HCT116 (cell line): ENCODE measurements around the gene SPEN. TPM values are rescaled to one million over a fixed set of nuclear protein-coding genes. Genes with fewer than 3 reads are reported as not detected.

Experiments
- ATAC-seq: fragments of 200-7000 bp; cut with Tn5 transposase; 2 replicates; pipeline ENCODE4 v1.9.1; 2020; ENCODE audit warnings: mild to moderate bottlenecking, moderate library complexity
- BruUV-seq: library from RNA; stranded (reverse); fragments of 400-500 nt; replicated peaks from 2 replicates; lab custom pipeline; 2021; lab: Mats Ljungman, UMichigan
- CTCF ChIA-PET: fragments of 300-600 bp; sonication (Branson Sonifier 250); formaldehyde crosslinking; loops from one replicate; lab custom pipeline; 2021; ENCODE audit warnings: antibody characterized with exemption; lab: Charles Lee
- POLR2A ChIA-PET: fragments of 300-600, 350-600 bp; sonication (Branson Sonifier 250); formaldehyde crosslinking; loops from one replicate; lab custom pipeline; 2021; ENCODE audit warnings: antibody characterized with exemption; lab: Charles Lee
- RAD21 ChIA-PET, 2 experiments: fragments of 300-600 bp; sonication (Branson Sonifier 250); formaldehyde crosslinking; loops; one replicate each; lab custom pipeline; 2023; ENCODE audit warnings: low total read pairs in 2 of 2; ENCODE audit not compliant: uncharacterized antibody in 2 of 2, unreplicated experiment in 2 of 2, low non-redundant PET in 1 of 2; lab: Charles Lee
- DNase-seq: peaks from one replicate; pipeline ENCODE4 v3.0.0-alpha.2; 2010; ENCODE audit warnings: low read depth, low spot score
- H2AFZ ChIP-seq: fragments of 200-600 bp; shearing (Covaris generic), sonication (generic); 2 replicates; pipeline ENCODE4 v1.6.1; 2017; ENCODE audit warnings: low read depth, mixed run types, mixed read lengths, antibody characterized with exemption, low read length; ENCODE audit not compliant: poor library complexity, severe bottlenecking
- H3K27ac ChIP-seq: 2 replicates; pipeline ENCODE4 v1.5.1; 2012; ENCODE audit warnings: low read depth, low read length
- H3K27me3 ChIP-seq: fragments of 200-600 bp; sonication (generic); 2 replicates; pipeline ENCODE4 v1.6.1; 2016; ENCODE audit warnings: mixed run types, low read length, mixed read lengths; ENCODE audit not compliant: insufficient read depth
- H3K36me3 ChIP-seq, 2 experiments: fragments of 200-500 bp in 1 of 2; fragments of 200-600 bp in 1 of 2; sonication (Bioruptor generic) in 1 of 2; sonication (generic) in 1 of 2; 2 replicates each; pipeline versions ENCODE4 v1.5.1 to v1.6.1; 2014 to 2016; ENCODE audit warnings: low read length in 2 of 2, inconsistent platforms in 1 of 2, mixed read lengths in 1 of 2, mixed run types in 1 of 2; ENCODE audit not compliant: insufficient read depth in 2 of 2, control insufficient read depth in 1 of 2
- H3K4me1 ChIP-seq, 2 experiments: fragments of 200-600 bp in 1 of 2; sonication (generic) in 1 of 2; 2 replicates each; pipeline versions ENCODE4 v1.5.1 to v1.6.1; 2012 to 2017; ENCODE audit warnings: low read length in 2 of 2, inconsistent platforms in 1 of 2, mild to moderate bottlenecking in 1 of 2, mixed read lengths in 1 of 2, mixed run types in 1 of 2, moderate library complexity in 1 of 2; ENCODE audit not compliant: insufficient read depth in 2 of 2, control insufficient read depth in 1 of 2
- H3K4me2 ChIP-seq: fragments of 200-600 bp; sonication (generic); 2 replicates; pipeline ENCODE4 v1.6.1; 2017; ENCODE audit warnings: mixed run types, low read length, mixed read lengths
- H3K4me3 ChIP-seq, 2 experiments: fragments of 200-600 bp in 1 of 2; sonication (generic) in 1 of 2; replicated peaks in 1 of 2; 2 replicates each; pipeline ENCODE4 v1.5.1; 2011 to 2016; ENCODE audit warnings: low read length in 2 of 2, control low read depth in 1 of 2, low read depth in 1 of 2, mild to moderate bottlenecking in 1 of 2, mixed read lengths in 1 of 2, mixed run types in 1 of 2
- H3K79me2 ChIP-seq: fragments of 200-600 bp; sonication (generic); 2 replicates; pipeline ENCODE4 v1.6.1; 2017; ENCODE audit warnings: mild to moderate bottlenecking, mixed run types, low read length, moderate library complexity, mixed read lengths; ENCODE audit not compliant: insufficient read depth
- H3K9ac ChIP-seq: fragments of 200-600 bp; sonication (generic); 2 replicates; pipeline ENCODE4 v1.6.1; 2016; ENCODE audit warnings: low read length, mixed read lengths
- H3K9me2 ChIP-seq: fragments of 200-600 bp; sonication (generic), shearing (Covaris generic); 2 replicates; pipeline ENCODE4 v1.6.1; 2017; ENCODE audit warnings: mixed run types, mild to moderate bottlenecking, moderate library complexity; ENCODE audit not compliant: insufficient read depth
- H3K9me3 ChIP-seq, 2 experiments: fragments of 200-500 bp in 1 of 2; fragments of 200-600 bp in 1 of 2; sonication (Bioruptor generic) in 1 of 2; sonication (generic) in 1 of 2; 2 replicates each; pipeline ENCODE4 v1.6.1; 2014 to 2017; ENCODE audit warnings: low read length in 2 of 2, mixed read lengths in 2 of 2, inconsistent platforms in 1 of 2, low read depth in 1 of 2, mild to moderate bottlenecking in 1 of 2, mixed run types in 1 of 2, moderate library complexity in 1 of 2; ENCODE audit not compliant: control insufficient read depth in 1 of 2, insufficient read depth in 1 of 2
- H4K20me1 ChIP-seq: fragments of 200-600 bp; sonication (generic), shearing (Covaris generic); 2 replicates; pipeline ENCODE4 v1.6.1; 2017; ENCODE audit warnings: mixed run types, mild to moderate bottlenecking, moderate library complexity; ENCODE audit not compliant: insufficient read depth
- CTCF ChIP-seq, 3 experiments: fragments of 200-600 bp in 1 of 3; sonication (generic) in 1 of 3; IDR thresholded peaks in 2 of 3; conservative IDR thresholded peaks in 1 of 3; 2 replicates each; pipeline ENCODE4 v1.5.1; 2012 to 2017; ENCODE audit warnings: low read depth in 2 of 3, low read length in 2 of 3, antibody characterized with exemption in 1 of 3, borderline replicate concordance in 1 of 3, control low read depth in 1 of 3, mild to moderate bottlenecking in 1 of 3, mixed read lengths in 1 of 3, mixed run types in 1 of 3, moderate library complexity in 1 of 3; ENCODE audit not compliant: insufficient read depth in 1 of 3
- ELF1 ChIP-seq: IDR thresholded peaks from 2 replicates; pipeline ENCODE4 v1.6.1; 2012; ENCODE audit warnings: low read depth, borderline replicate concordance
- POLR2AphosphoS5 ChIP-seq: IDR thresholded peaks from 2 replicates; pipeline ENCODE4 v1.6.1; 2011; ENCODE audit warnings: mild to moderate bottlenecking, low read depth, low read length, moderate library complexity
- RAD21 ChIP-seq: IDR thresholded peaks from 2 replicates; pipeline ENCODE4 v1.6.1; 2012; ENCODE audit warnings: low read depth, mild to moderate bottlenecking
- SP1 ChIP-seq: IDR thresholded peaks from 2 replicates; pipeline ENCODE4 v1.6.1; 2012; ENCODE audit warnings: low read depth
- TCF7L2 ChIP-seq: IDR thresholded peaks from 2 replicates; pipeline ENCODE4 v1.7.0; 2011; ENCODE audit warnings: borderline replicate concordance, inconsistent platforms; ENCODE audit not compliant: insufficient read depth, insufficient read length; ENCODE audit errors: extremely low read depth
- ZFX ChIP-seq: fragments of 450-650 bp; IDR thresholded peaks from 2 replicates; pipeline ENCODE4 v1.6.1; 2017
- intact Hi-C: fragments of 100-400 bp; cut with micrococcal nuclease; formaldehyde crosslinking; loops from 2 replicates; pipeline ENCODE4 v1.10.0; 2022
- total RNA-seq: library from RNA; stranded (reverse); gene quantifications from one replicate; pipeline ENCODE4 v1.2.1, GENCODE V29; 2021; ENCODE audit not compliant: unreplicated experiment

The SPEN gene
- total RNA-seq, 1 experiment from 2014 or later: 58.6 TPM

- CTCF ChIA-PET: no interaction called here
- Histone ChIP-seq H3K27me3 (no peaks in the 10 kb centered on the region), H3K27ac (no peak overlapping the region), H3K79me2 (peaks cover 28% of the 10 kb centered on the region; the same call in 1 of the 2 replicates), H3K9me2 (no peaks in the 10 kb centered on the region), H3K4me3 (no peak overlapping the region), H3K9me3 (no peaks in the 10 kb centered on the region), H4K20me1 (no peaks in the 10 kb centered on the region), H3K9ac (no peak overlapping the region), H2AFZ (no peak overlapping the region), H3K4me1 (peaks cover 11 to 43% of the 10 kb centered on the region in 2 experiments), H3K4me2 (no peak overlapping the region), H3K36me3 (no peaks in the 10 kb centered on the region)
- RAD21 ChIA-PET: no interaction called here
- no peak for ATAC-seq
- TF ChIP-seq SP1 (0 out of 2 replicates have a peak, but pooled peaks have one; percentile 19), ZFX (no peak)
- DNase-seq: no peak
- POLR2A ChIA-PET: no interaction called here
- intact Hi-C loops: no loop called here
- BruUV-seq: no TSS peak
Measured at GRCh38 chr1:15956150-15956549, 108.6 kb downstream of the SPEN start.

- H3K79me2 ChIP-seq: peaks cover 29% of the 10 kb centered on the region
- no TSS peak for BruUV-seq
Measured at GRCh38 chr1:15957221-15958095, 110.0 kb downstream of the SPEN start.

More at GRCh38 chr1:15957221-15958095, 110.0 kb downstream of the SPEN start:
- TF ChIP-seq RAD21 (no peak), ZFX (no peak), POLR2AphosphoS5 (no peak), TCF7L2 (no peak), CTCF (IDR thresholded peaks at IDR 0.05 in 2 of 3, conservative IDR thresholded peaks at IDR 0.05 in 1 of 3; ENCODE audit: borderline replicate concordance in 1 of 3, insufficient read depth in 1 of 3, low read depth in 2 of 3, low read length in 2 of 3) (peak in 1 of 3 experiments; percentile 29; a peak in 1 of 6 replicates), ELF1 (no peak)
- RAD21 ChIA-PET: interaction anchor here in 1 of 2 experiments (0.7 kb wide), 1 partner anchor 141 kb away, joined by 3 read pairs; no protein-coding TSS in a partner anchor
- intact Hi-C loops: no loop called here
- CTCF ChIA-PET: no interaction called here
- no peak overlapping the region for H3K4me2 ChIP-seq
- no peak overlapping the region for H3K9ac ChIP-seq
- no peaks in the 10 kb centered on the region for H4K20me1 ChIP-seq
- H3K4me3 ChIP-seq: no peak overlapping the region
- H3K27me3 ChIP-seq: no peaks in the 10 kb centered on the region
- POLR2A ChIA-PET: no interaction called here
- no peak overlapping the region for H3K27ac ChIP-seq
- ATAC-seq: no peak
- H3K9me2 ChIP-seq: no peaks in the 10 kb centered on the region
- H3K36me3 ChIP-seq: no peaks in the 10 kb centered on the region
- peaks cover 8 to 30% of the 10 kb centered on the region in 2 experiments for H3K4me1 ChIP-seq
- H3K9me3 ChIP-seq: no peaks in the 10 kb centered on the region
- no peak for DNase-seq
- H2AFZ ChIP-seq: no peak overlapping the region
